ENCODE measurements around the gene FAM219A. TPM values are rescaled to one million over a fixed set of nuclear protein-coding genes. Genes with fewer than 3 reads are reported as not detected.
"Not testable (repeated sequence)": the region's sequence is repeated elsewhere in the genome, so short reads cannot be mapped to it uniquely, and the experiment has no call there.

Gene FAM219A
- total RNA-seq, 2 experiments from 2014 or later, result 12.3 to 13.2 TPM

DNA sequence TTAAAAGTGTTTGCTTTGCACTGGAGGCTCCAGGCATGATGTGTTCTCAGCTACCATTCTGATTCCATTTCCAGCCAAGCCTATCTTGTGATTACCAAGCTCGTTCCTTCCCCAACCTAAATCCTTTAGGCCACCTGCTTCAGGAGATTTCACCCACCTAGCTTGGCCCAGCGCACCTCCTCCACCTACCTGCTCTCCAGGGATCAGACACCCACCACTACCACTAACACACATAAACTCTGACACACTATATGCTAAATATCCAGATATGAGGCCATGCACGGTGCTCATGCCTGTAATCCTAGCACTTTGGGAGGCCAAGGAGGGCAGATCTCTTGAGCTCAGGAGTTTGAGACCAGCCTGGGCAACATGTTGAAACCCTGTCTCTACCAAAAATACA is 84.0 kb downstream of the FAM219A start:
- Mint-ChIP-seq H3K27me3 (peaks cover 8% of the 10 kb centered on the region), H3K36me3 (ENCODE audit: low read depth) (peaks cover 23% of the 10 kb centered on the region), H3K4me1 (peaks cover 21% of the 10 kb centered on the region), H3K27ac (no peak overlapping the region), H3K4me3 (no peak overlapping the region), H3K9me3 (no peaks in the 10 kb centered on the region)
- CTCF ChIA-PET, result interaction anchor here (0.7 to 7.0 kb wide), 3 partner anchors 41 to 1001 kb away, joined by 3 to 109 read pairs (median 4); no protein-coding TSS in a partner anchor
- POLR2A ChIA-PET, result interaction anchor here (1.3 to 2.9 kb wide), 3 partner anchors 11 to 196 kb away, joined by 3 to 8 read pairs (median 6); partner anchors contain the start of gene UBAP1
- no peak for DNase-seq

GRCh38 chr9:34373749-34374148 is 84.6 kb downstream of the FAM219A start:
- peaks cover 18% of the 10 kb centered on the region for H3K4me1 Mint-ChIP-seq
- peaks cover 27% of the 10 kb centered on the region for H3K36me3 Mint-ChIP-seq (ENCODE audit: low read depth)
- no peak overlapping the region for H3K27ac Mint-ChIP-seq
- peaks cover 4% of the 10 kb centered on the region for H3K9me3 Mint-ChIP-seq
- H3K4me3 Mint-ChIP-seq, result no peak overlapping the region
- ChIA-PET POLR2A (interaction anchor here (1.6 to 2.9 kb wide), 3 partner anchors 10 to 326 kb away, joined by 3 to 8 read pairs (median 6); partner anchors contain the start of genes UBAP1 and UBAP2), CTCF (no interaction called here)
- H3K27me3 Mint-ChIP-seq, result peaks cover 5% of the 10 kb centered on the region
- no peak for DNase-seq

- H3K27ac Mint-ChIP-seq, result no peak overlapping the region
- POLR2A ChIA-PET, result interaction anchor here (1.6 to 1.8 kb wide), 2 partner anchors 9 to 324 kb away, joined by 3 to 6 read pairs; partner anchors contain the start of gene UBAP2
- H3K4me3 Mint-ChIP-seq, result no peak overlapping the region
- peaks cover 33% of the 10 kb centered on the region for H3K36me3 Mint-ChIP-seq (ENCODE audit: low read depth)
- CTCF ChIA-PET, result interaction anchor here (1.0 kb wide), 1 partner anchor 45 kb away, joined by 3 read pairs; no protein-coding TSS in a partner anchor
- peaks cover 4% of the 10 kb centered on the region for H3K9me3 Mint-ChIP-seq
- DNase-seq, result no peak
- H3K27me3 Mint-ChIP-seq, result no peaks in the 10 kb centered on the region
- peaks cover 14% of the 10 kb centered on the region for H3K4me1 Mint-ChIP-seq
Measured at GRCh38 chr9:34372467-34373011, 85.8 kb downstream of the FAM219A start.

DNA sequence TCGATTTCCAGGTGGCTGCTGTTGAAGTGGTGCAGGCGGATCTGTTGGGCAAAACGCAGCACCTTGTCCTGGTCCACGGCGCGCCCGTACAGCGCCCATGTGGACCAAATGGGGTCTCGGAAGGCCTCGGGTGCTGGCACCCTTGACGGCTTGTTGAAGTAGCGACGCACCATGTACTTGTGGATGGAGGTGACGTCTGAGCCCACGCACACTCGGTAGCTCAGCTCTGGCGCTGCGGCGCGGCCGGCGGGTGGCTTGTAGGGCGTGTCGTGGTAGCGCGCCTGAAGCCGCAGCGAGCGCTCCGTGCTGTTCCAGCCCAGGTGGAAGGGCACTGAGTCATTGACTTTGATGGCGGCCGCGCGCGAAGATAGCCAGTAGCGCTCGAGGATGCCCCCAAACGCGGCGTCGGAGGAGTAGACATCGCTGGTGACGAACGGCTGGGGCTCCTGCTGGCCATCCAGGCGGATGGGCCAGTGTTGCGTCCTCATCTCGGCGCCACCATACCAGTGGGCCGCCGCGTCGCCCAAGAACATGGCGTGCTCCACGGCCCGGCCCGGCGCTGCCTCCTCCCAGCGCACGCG is 86.4 kb downstream of the FAM219A start:
- Mint-ChIP-seq H3K9me3 (peaks cover 4% of the 10 kb centered on the region), H3K4me1 (peaks cover 11% of the 10 kb centered on the region), H3K27me3 (no peaks in the 10 kb centered on the region), H3K4me3 (no peak overlapping the region), H3K27ac (no peak overlapping the region), H3K36me3 (ENCODE audit: low read depth) (peaks cover 37% of the 10 kb centered on the region)
- ChIA-PET POLR2A (interaction anchor here (1.6 kb wide), 1 partner anchor 324 kb away, joined by 3 read pairs; the partner anchor contains the start of gene UBAP2), CTCF (no interaction called here)
- DNase-seq, result no peak

GRCh38 chr9:34370970-34371880 is 87.1 kb downstream of the FAM219A start:
- no peak overlapping the region for H3K4me3 Mint-ChIP-seq
- H3K27me3 Mint-ChIP-seq, result no peaks in the 10 kb centered on the region
- DNase-seq, result no peak
- ChIA-PET CTCF (interaction anchor here (0.8 to 1.0 kb wide), 4 partner anchors 11 to 38 kb away, joined by 3 read pairs; no protein-coding TSS in a partner anchor), POLR2A (no interaction called here)
- no peak overlapping the region for H3K27ac Mint-ChIP-seq
- H3K4me1 Mint-ChIP-seq, result peaks cover 10% of the 10 kb centered on the region
- peaks cover 37% of the 10 kb centered on the region for H3K36me3 Mint-ChIP-seq (ENCODE audit: low read depth)
- H3K9me3 Mint-ChIP-seq, result peaks cover 4% of the 10 kb centered on the region

GRCh38 chr9:34370335-34370969 is 87.9 kb downstream of the FAM219A start:
- H3K4me1 Mint-ChIP-seq, result peaks cover 2% of the 10 kb centered on the region
- peaks cover 4% of the 10 kb centered on the region for H3K9me3 Mint-ChIP-seq
- POLR2A ChIA-PET, result no interaction called here
- peaks cover 37% of the 10 kb centered on the region for H3K36me3 Mint-ChIP-seq (ENCODE audit: low read depth)
- no peak overlapping the region for H3K4me3 Mint-ChIP-seq
- no peaks in the 10 kb centered on the region for H3K27me3 Mint-ChIP-seq
- no peak for DNase-seq
- no peak overlapping the region for H3K27ac Mint-ChIP-seq
- CTCF ChIA-PET, result interaction anchor here (0.8 to 1.0 kb wide), 4 partner anchors 10 to 37 kb away, joined by 3 read pairs; no protein-coding TSS in a partner anchor

DNA sequence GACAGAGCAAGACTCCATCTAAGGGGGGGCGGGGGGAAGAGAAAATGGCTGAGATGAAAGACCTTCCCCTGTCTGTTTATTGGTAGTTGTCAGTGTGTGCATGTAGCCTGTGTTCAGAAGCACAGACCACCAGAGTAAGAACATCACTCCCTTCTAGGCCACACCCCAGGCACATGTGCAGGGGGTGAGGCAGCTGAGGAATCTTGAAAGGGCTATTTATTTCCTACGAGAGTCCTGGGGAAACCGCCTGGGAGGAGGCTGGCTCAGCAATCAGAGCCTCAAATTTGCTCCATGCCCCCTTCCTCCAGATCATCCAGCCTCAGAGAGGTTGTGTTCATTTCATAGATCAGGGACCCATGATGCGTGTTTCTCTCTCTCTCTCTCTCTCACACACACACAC is 88.7 kb downstream of the FAM219A start:
- H3K27me3 Mint-ChIP-seq, result no peaks in the 10 kb centered on the region
- peaks cover 37% of the 10 kb centered on the region for H3K36me3 Mint-ChIP-seq (ENCODE audit: low read depth)
- CTCF ChIA-PET, result interaction anchor here (1.0 kb wide), 1 partner anchor 9 kb away, joined by 3 read pairs; no protein-coding TSS in a partner anchor
- no peak overlapping the region for H3K27ac Mint-ChIP-seq
- H3K4me1 Mint-ChIP-seq, result no peaks in the 10 kb centered on the region
- POLR2A ChIA-PET, result no interaction called here
- DNase-seq, result no peak
- H3K9me3 Mint-ChIP-seq, result peaks cover 4% of the 10 kb centered on the region
- no peak overlapping the region for H3K4me3 Mint-ChIP-seq

GRCh38 chr9:34368796-34369195 is 89.6 kb downstream of the FAM219A start:
- H3K4me1 Mint-ChIP-seq, H3K27me3 Mint-ChIP-seq, DNase-seq, CTCF ChIA-PET, H3K4me3 Mint-ChIP-seq, H3K27ac Mint-ChIP-seq, POLR2A ChIA-PET, H3K9me3 Mint-ChIP-seq: not testable (repeated sequence)
- H3K36me3 Mint-ChIP-seq (ENCODE audit: low read depth), result peaks cover 37% of the 10 kb centered on the region

DNA sequence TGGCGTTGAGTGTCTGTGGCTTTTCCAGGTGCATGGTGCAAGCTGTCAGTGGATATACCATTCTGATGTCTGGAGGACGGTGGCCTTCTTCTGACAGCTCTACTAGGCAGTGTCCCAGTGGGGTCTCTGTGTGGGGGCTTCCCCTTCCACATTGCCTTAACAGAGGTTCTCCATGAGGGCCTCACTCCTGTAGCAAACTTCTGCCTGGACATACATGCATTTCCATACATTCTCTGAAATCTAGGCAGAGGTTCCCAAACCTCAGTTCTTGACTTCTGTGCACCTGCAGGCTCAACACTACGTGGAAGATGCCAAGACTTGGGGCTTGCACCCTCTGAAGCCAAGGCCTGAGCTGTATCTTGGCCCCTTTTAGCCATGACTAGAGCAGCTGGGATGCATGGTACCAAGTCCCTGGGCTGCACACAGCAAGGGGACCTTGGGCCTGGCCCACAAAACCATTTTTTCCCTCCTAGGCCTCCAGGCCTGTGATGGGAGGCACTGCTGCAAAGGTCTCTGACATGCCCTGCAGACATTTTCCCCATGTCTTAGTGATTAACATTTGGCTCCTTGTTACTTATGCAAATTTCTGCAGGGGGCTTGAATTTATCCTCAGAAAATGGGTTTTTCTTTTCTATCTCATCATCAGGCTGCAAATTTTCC is 90.5 kb downstream of the FAM219A start:
- Mint-ChIP-seq H3K4me1 (peaks cover 11% of the 10 kb centered on the region), H3K36me3 (ENCODE audit: low read depth) (peaks cover 36% of the 10 kb centered on the region)
- H3K4me3 Mint-ChIP-seq, DNase-seq, H3K9me3 Mint-ChIP-seq, CTCF ChIA-PET, H3K27me3 Mint-ChIP-seq, POLR2A ChIA-PET, H3K27ac Mint-ChIP-seq: not testable (repeated sequence)

DNA sequence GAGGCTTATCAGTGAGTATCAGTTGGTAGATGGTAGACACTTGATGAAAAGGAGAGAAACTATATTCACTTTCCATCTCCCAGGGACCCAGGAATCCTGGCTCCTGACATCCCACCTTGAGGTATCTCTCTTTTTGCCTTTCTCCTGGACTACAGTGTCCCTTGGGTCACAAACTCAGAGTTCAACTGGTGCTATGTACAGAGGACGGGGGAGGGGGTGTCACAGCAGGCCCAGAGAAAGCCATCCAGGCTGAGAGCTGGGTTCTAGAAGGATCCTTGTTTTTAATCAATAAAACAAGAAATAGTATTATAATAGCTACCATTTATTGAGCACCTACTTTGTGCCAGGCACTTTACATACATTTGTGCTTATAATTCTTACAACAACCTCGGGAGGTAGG is 92.0 kb downstream of the FAM219A start:
- Mint-ChIP-seq H3K4me1 (peaks cover 11% of the 10 kb centered on the region), H3K36me3 (ENCODE audit: low read depth) (peaks cover 30% of the 10 kb centered on the region), H3K9me3 (peaks cover 4% of the 10 kb centered on the region), H3K27me3 (no peaks in the 10 kb centered on the region), H3K4me3 (no peak overlapping the region), H3K27ac (no peak overlapping the region)
- DNase-seq, result no peak
- POLR2A ChIA-PET, result no interaction called here
- CTCF ChIA-PET, result no interaction called here

DNA sequence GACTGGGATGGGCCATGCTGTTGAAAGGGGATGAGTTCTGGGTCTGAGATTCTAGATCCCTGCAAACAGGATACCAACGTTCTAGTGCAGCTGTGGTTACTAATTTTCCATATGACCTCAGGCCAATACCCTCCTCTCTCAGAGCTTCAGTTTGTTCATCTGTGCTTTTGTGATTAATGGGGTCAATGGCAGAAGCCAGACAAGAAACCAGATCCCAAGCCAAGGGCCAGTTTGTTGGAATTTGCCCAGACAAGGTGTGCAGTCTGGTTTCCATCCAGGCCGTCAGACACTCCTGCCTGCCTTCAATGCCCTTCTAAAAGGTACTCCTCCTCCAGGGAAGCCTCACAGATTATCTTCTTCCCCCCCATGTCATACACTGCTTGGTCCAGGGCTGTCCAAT is 93.1 kb downstream of the FAM219A start:
- H3K27me3 Mint-ChIP-seq, result no peaks in the 10 kb centered on the region
- H3K36me3 Mint-ChIP-seq (ENCODE audit: low read depth), result peaks cover 21% of the 10 kb centered on the region
- peaks cover 11% of the 10 kb centered on the region for H3K4me1 Mint-ChIP-seq
- no peak for DNase-seq
- no peak overlapping the region for H3K27ac Mint-ChIP-seq
- POLR2A ChIA-PET, result no interaction called here
- CTCF ChIA-PET, result interaction anchor here (1.2 kb wide), 1 partner anchor 11 kb away, joined by 4 read pairs; the partner anchor contains the start of gene MYORG
- no peak overlapping the region for H3K4me3 Mint-ChIP-seq
- H3K9me3 Mint-ChIP-seq, result peaks cover 4% of the 10 kb centered on the region

GRCh38 chr9:34363619-34364351 is 94.6 kb downstream of the FAM219A start:
- DNase-seq, result no peak
- POLR2A ChIA-PET, result interaction anchor here (2.0 kb wide), 1 partner anchor 10 kb away, joined by 6 read pairs; no protein-coding TSS in a partner anchor
- no peak overlapping the region for H3K4me3 Mint-ChIP-seq
- H3K4me1 Mint-ChIP-seq, result peaks cover 11% of the 10 kb centered on the region
- H3K36me3 Mint-ChIP-seq (ENCODE audit: low read depth), result peaks cover 11% of the 10 kb centered on the region
- H3K27me3 Mint-ChIP-seq, result no peaks in the 10 kb centered on the region
- CTCF ChIA-PET, result interaction anchor here (1.2 kb wide), 1 partner anchor 13 kb away, joined by 4 read pairs; the partner anchor contains the start of gene MYORG
- H3K27ac Mint-ChIP-seq, result no peak overlapping the region
- H3K9me3 Mint-ChIP-seq, result peaks cover under 1% of the 10 kb centered on the region
